Breast epithelium (tissue), 4 donors: ENCODE data around the gene B3GALT6. TPM values are rescaled to one million over a fixed set of nuclear protein-coding genes. Genes with fewer than 3 reads are reported as not detected.

Source experiments
- DNase-seq, 2 donors: peaks; one replicate each; pipeline ENCODE4 v3.0.0-alpha.2; 2019; ENCODE audit warnings: low spot score in 2 of 2
- H3K27ac ChIP-seq, 2 donors: fragments of 200-600 bp; sonication (generic) in 1 of 2; one replicate each; pipeline ENCODE4 v1.5.1; 2016 to 2019; ENCODE audit warnings: mild to moderate bottlenecking in 1 of 2
- H3K27me3 ChIP-seq, 2 donors: fragments of 200-600 bp; sonication (generic) in 1 of 2; one replicate each; pipeline versions ENCODE4 v1.5.1 to v1.6.0; 2017 to 2019; ENCODE audit warnings: control low read depth in 1 of 2, mild to moderate bottlenecking in 1 of 2
- H3K36me3 ChIP-seq: fragments of 200-600 bp; one replicate; pipeline ENCODE4 v1.5.1; 2019
- H3K4me1 ChIP-seq, 2 donors: fragments of 200-600 bp; sonication (generic); one replicate each; pipeline ENCODE4 v1.5.1; 2016 to 2019; ENCODE audit warnings: control low read depth in 1 of 2
- H3K4me3 ChIP-seq, 3 donors: fragments of 200-600 bp; sonication (generic); 1 replicate in 2 of 3; 2 replicates in 1 of 3; pipeline ENCODE4 v1.5.1; 2016 to 2019; ENCODE audit warnings: mild to moderate bottlenecking in 3 of 3, moderate library complexity in 2 of 3
- H3K9me3 ChIP-seq, 2 donors: fragments of 200-600 bp; sonication (generic) in 1 of 2; one replicate each; pipeline ENCODE4 v1.5.1; 2016 to 2019; ENCODE audit warnings: control low read depth in 1 of 2
- POLR2A ChIP-seq: fragments of 450-650 bp; IDR thresholded peaks from one replicate; pipeline ENCODE4 v1.6.1; 2016; ENCODE audit warnings: antibody characterized with exemption, mild to moderate bottlenecking, moderate library complexity
- POLR2AphosphoS5 ChIP-seq, 3 donors: sonication (generic); formaldehyde crosslinking; IDR thresholded peaks; one replicate each; pipeline ENCODE4 v1.6.1; 2017; ENCODE audit warnings: antibody characterized with exemption in 3 of 3
- intact Hi-C: fragments of 100-400 bp; cut with DNase I; formaldehyde crosslinking; loops from one replicate; pipeline ENCODE4 v1.15.1; 2023; ENCODE audit warnings: low total_unique reads
- total RNA-seq, 3 donors: library from RNA; depleted of rRNA; stranded (reverse); fragments of >200 nt; gene quantifications; one replicate each; pipeline ENCODE4 v1.1.0, GENCODE V29; 2016
- TF ChIP-seq, protein P1 (sequence below), 3 donors: fragments of 450-650 bp; IDR thresholded peaks; one replicate each; pipeline ENCODE4 v1.5.1; 2016 to 2017; ENCODE audit warnings: antibody characterized with exemption in 3 of 3, mild to moderate bottlenecking in 3 of 3, moderate library complexity in 3 of 3

Gene B3GALT6
- total RNA-seq, 3 donors from 2014 or later = 14.4 to 16.0 (median 14.4) TPM

DNA sequence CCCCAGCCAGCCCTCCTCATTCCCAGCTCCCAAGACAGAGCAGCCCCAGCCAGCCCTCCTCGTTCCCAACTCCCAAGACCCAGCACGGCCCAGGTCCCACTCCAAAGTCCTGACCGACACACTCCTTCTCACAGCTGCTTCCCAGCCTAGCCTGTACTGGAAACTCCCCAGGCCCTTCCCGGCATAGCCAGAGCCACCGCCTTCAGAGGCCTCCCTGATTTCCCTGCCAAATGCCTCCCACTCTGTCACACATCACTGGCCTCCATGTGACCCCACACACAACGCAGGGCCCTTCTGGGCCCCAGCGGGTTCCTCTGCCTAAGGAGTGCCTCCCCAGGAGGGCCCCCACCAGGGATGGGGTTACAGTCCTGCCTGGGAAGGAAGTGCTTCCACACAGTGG is 38.8 kb downstream of the B3GALT6 start:
- no peak for DNase-seq
- H3K9me3 ChIP-seq = no peaks in the 10 kb centered on the region
- no peak for TF ChIP-seq POLR2AphosphoS5 (IDR thresholded peaks at IDR 0.05)
- TF ChIP-seq, protein P1, sequence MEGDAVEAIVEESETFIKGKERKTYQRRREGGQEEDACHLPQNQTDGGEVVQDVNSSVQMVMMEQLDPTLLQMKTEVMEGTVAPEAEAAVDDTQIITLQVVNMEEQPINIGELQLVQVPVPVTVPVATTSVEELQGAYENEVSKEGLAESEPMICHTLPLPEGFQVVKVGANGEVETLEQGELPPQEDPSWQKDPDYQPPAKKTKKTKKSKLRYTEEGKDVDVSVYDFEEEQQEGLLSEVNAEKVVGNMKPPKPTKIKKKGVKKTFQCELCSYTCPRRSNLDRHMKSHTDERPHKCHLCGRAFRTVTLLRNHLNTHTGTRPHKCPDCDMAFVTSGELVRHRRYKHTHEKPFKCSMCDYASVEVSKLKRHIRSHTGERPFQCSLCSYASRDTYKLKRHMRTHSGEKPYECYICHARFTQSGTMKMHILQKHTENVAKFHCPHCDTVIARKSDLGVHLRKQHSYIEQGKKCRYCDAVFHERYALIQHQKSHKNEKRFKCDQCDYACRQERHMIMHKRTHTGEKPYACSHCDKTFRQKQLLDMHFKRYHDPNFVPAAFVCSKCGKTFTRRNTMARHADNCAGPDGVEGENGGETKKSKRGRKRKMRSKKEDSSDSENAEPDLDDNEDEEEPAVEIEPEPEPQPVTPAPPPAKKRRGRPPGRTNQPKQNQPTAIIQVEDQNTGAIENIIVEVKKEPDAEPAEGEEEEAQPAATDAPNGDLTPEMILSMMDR (IDR thresholded peaks at IDR 0.05) = no peak
- no peak for TF ChIP-seq POLR2A
- H3K36me3 ChIP-seq = no peaks in the 10 kb centered on the region
- H3K27me3 ChIP-seq = no peaks in the 10 kb centered on the region
- intact Hi-C loops = no loop called here
- peaks cover 13 to 22% of the 10 kb centered on the region in 2 donors for H3K4me1 ChIP-seq
- peak overlapping the region in 1 of 2 donors; percentile 38 for H3K27ac ChIP-seq
- peak overlapping the region in 1 of 3 donors; percentile 52 for H3K4me3 ChIP-seq

DNA sequence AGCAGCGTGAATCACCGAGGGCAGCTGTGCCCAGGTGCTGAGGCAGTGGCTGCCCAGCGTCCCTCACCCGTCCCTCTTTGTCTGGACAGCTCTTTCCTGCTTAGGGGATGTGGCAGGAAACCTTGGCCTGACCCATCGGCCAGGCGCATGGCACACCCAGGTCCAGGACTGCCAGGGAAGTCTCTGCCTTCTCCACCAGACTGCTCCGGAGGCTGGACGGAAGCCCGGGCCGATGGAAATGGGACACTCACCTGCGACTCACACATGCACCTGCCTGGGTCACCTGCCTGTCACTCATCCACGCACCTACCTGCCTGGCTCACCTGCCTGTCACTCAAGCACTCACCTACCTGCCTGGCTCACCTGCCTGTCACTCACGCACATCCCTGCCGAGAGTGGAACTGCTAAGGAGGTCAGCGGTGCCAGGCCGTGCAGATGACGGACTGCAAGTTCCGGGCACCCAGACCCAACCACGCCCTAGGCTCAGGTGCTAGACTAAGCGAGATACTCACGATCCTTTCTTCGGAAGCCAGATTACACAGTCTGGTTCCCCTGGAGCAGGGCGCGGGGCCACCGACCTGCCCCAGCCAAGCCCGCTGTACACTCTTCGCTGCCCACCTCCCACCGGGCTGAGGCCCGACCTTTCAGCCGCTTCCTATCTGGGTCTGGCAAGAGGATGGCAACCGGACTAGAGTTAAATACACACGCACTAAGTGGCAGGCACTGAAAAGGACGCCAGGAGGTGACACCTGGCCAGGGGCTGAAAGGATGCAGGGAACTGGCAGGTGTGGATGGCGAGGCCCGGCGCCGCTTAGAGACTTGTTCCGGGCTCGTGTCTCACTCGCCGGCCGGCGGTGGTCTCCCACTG is 40.5 kb downstream of the B3GALT6 start:
- Histone ChIP-seq H3K4me1 (peaks cover 13 to 22% of the 10 kb centered on the region in 2 donors), H3K36me3 (no peaks in the 10 kb centered on the region), H3K4me3 (peak overlapping the region; percentile 71 to 88 (median 75)), H3K27ac (peak overlapping the region; percentile 81 to 84), H3K9me3 (no peaks in the 10 kb centered on the region), H3K27me3 (no peaks in the 10 kb centered on the region)
- no peak for TF ChIP-seq POLR2A
- TF ChIP-seq POLR2AphosphoS5 (IDR thresholded peaks at IDR 0.05) = no peak
- TF ChIP-seq, protein P1 (IDR thresholded peaks at IDR 0.05) = no peak
- intact Hi-C loops = no loop called here
- DNase-seq = peak; percentile 60 to 72

DNA sequence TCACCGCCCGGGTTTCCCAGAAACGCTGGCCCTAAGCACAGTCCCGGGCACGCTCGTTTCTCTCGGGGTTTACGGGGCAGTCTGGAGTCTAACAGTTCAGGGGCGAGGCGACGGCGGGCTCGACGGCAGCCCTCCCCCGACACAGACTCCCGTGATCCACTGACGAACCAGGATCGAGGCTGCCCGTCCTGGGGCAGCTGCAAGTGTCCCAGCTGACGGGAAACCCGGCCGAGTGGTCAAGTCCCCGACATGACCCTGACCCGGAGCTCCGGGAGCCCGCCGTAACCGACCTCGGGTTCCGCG is 41.1 kb downstream of the B3GALT6 start:
- peak overlapping the region; percentile 81 to 84 for H3K27ac ChIP-seq
- no peak for TF ChIP-seq POLR2AphosphoS5 (IDR thresholded peaks at IDR 0.05)
- TF ChIP-seq, protein P1 (IDR thresholded peaks at IDR 0.05) = no peak
- no peak for TF ChIP-seq POLR2A
- peak overlapping the region; percentile 71 to 88 (median 75) for H3K4me3 ChIP-seq
- intact Hi-C loops = no loop called here
- no peaks in the 10 kb centered on the region for H3K27me3 ChIP-seq
- no peak for DNase-seq
- H3K36me3 ChIP-seq = no peaks in the 10 kb centered on the region
- H3K4me1 ChIP-seq = peaks cover 13 to 22% of the 10 kb centered on the region in 2 donors
- no peaks in the 10 kb centered on the region for H3K9me3 ChIP-seq

DNA sequence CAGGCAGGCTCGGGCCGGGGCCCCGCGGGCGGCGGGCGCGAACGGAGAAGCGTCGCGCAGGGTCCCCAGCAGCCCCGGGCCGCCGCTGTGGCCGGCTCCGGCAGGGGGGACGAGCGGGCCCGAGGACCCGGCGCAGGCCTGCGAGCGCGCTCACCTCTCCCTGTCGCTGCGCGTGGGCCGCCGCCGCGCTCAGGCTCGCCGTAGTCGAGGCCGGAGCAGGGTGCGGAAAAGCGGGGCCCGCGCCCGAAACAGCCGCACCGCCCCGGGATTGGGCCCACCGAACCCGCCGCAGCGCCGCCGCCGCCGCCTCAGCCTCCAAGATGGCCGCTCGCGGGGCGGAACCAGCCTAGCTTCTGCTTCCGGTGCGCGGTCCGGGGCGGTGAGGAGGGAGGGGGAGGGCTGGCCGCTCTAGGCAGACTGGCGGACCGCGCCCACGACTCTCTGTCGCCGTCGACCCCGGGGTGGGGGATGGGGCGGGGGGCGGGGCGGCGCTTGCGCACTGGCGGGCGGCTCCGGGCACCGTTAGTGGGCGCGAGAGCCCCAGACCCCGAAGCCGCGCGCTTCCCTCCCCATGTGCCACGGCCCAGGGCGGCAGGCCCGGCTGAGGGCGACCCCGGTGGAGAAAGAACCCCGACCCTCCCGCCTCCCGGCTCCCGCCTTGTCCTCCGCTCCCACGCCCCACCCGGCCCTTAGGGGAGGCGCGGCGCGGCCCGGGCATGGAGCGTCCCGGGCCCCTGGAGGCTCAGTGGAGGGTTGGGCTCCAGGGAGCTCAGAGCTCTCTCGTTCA is 41.7 kb downstream of the B3GALT6 start, which contains the start of gene UBE2J2:
UBE2J2 (minus strand) TSS at position 343 of the 787 bp plus-strand sequence. CDS start 5,862 bp downstream, outside the sequence.
- Histone ChIP-seq H3K4me3 (peak within 1 kb of the TSS; percentile 71 to 88 (median 75)), H3K36me3 (no peaks in the 10 kb centered on the region), H3K27me3 (no peaks in the 10 kb centered on the region), H3K27ac (peak within 1 kb of the TSS; percentile 81 to 84), H3K9me3 (no peaks in the 10 kb centered on the region), H3K4me1 (peaks cover 13 to 22% of the 10 kb centered on the region in 2 donors)
- TF ChIP-seq POLR2AphosphoS5 (IDR thresholded peaks at IDR 0.05) (peak; percentile 48 to 81 (median 69)), POLR2A (no peak)
- TF ChIP-seq, protein P1 (IDR thresholded peaks at IDR 0.05) = no peak
- intact Hi-C loops = no loop called here
- DNase-seq = peak; percentile 91 to 94
